ENCODE measurements around the gene SFT2D3.

Gene SFT2D3

DNA sequence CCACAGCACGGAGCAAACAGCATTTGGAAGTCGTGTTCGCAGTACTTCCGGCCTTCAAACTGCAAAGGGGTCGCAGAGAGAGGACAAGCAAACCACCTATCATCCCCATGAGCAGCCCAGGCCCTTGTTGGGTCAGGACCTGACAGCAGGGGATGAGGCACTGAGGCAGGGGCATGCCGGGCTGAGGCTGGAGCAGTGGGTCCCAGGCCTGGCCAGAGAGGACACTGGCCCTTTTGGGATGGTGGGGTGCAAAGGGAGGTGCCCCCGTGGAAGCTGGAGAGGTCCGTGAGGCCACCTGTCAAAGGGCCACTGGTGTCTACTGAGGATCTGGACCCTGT lies 46.5 kb upstream of the SFT2D3 start:
- peaks cover 6% of the 10 kb centered on the region for H3K4me1 Mint-ChIP-seq
- no peak overlapping the region for H3K4me3 Mint-ChIP-seq
- H3K27me3 Mint-ChIP-seq (ENCODE audit: low read depth, poor library complexity): peaks cover 8% of the 10 kb centered on the region
- TF ChIP-seq, protein P1, sequence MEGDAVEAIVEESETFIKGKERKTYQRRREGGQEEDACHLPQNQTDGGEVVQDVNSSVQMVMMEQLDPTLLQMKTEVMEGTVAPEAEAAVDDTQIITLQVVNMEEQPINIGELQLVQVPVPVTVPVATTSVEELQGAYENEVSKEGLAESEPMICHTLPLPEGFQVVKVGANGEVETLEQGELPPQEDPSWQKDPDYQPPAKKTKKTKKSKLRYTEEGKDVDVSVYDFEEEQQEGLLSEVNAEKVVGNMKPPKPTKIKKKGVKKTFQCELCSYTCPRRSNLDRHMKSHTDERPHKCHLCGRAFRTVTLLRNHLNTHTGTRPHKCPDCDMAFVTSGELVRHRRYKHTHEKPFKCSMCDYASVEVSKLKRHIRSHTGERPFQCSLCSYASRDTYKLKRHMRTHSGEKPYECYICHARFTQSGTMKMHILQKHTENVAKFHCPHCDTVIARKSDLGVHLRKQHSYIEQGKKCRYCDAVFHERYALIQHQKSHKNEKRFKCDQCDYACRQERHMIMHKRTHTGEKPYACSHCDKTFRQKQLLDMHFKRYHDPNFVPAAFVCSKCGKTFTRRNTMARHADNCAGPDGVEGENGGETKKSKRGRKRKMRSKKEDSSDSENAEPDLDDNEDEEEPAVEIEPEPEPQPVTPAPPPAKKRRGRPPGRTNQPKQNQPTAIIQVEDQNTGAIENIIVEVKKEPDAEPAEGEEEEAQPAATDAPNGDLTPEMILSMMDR (IDR thresholded peaks at IDR 0.05): no peak
- no peak for DNase-seq
- no peaks in the 10 kb centered on the region for H3K36me3 Mint-ChIP-seq (ENCODE audit: low read depth)
- no peak overlapping the region for H3K27ac Mint-ChIP-seq
- no peaks in the 10 kb centered on the region for H3K9me3 Mint-ChIP-seq

DNA sequence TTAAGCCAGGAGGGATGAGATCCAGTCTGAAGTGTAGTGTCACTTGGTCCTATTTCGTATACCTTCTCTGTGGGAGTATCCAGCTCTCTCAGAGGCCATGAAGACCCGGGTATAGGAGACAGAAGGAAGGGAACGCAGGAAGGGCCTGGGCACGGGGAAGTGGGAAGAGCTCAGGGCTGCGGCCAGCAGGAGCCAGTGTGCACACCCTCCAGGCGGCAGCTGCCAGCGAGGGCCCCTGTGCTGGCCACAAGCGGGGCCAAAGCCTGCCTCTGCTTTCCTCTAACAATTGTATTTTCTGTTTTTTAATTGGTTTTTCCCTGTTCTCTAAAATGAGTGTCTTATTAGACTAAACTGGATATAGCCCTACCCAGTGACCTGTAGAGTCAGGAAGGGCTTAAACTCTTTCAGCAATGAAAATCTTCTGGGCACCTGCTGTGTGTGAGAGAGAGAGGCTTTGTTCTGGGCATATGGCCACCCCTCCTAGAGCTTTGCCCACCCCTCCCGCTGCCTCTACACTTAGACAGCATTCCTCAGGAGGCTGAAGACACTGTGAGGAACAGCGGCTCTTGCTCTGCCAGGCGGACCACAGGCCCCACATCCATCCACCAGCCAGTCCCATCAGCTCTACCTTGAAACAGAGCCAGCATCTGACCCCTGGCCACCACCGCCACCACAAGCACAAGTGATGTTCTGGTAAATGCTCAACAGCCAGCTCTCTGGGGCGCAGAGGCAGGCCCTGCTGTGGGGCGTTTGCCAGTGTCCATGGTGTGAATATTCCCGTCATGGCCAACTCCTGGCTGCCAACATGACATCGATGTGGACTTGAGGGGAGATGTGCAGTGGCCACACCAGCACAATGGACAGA lies 45.9 kb upstream of the SFT2D3 start:
- Mint-ChIP-seq H3K36me3 (ENCODE audit: low read depth) (no peaks in the 10 kb centered on the region), H3K9me3 (no peaks in the 10 kb centered on the region), H3K4me1 (peaks cover 4% of the 10 kb centered on the region), H3K27ac (no peak overlapping the region), H3K27me3 (ENCODE audit: low read depth, poor library complexity) (peaks cover 8% of the 10 kb centered on the region), H3K4me3 (no peak overlapping the region)
- DNase-seq: no peak
- TF ChIP-seq, protein P1 (IDR thresholded peaks at IDR 0.05): no peak

DNA sequence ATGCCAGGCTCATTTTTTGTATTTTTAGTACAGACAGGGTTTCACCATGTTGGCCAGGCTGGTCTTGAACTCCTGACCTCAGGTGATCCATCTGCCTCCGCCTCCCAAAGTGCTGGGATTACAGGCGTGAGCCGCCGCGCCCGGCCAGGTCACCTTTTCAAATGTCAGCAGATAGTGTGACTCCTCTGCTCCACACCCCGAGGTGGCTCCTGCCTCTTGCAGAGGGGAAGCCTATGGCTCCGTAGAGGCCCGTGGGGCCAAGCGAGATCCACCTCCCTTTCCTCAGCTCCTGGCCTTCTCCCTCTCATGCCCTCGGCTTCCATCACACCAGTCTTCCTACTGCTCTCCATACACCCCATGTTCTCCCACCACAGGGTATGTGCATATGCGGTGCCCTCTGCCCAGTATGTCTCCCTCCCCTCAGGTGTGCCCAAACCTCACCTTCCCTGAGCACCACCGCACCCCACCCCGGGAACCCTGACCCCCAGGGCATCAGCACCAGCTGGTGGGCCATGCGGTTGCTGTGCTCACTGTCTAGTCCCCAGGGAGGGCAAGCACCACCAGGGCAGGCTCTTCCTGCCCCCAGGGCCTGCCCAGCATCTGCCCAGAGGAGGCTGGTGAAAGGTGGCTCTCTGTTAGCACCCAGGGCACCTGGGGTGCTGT lies 44.6 kb upstream of the SFT2D3 start:
- no peak overlapping the region for H3K4me3 Mint-ChIP-seq
- DNase-seq: no peak

DNA sequence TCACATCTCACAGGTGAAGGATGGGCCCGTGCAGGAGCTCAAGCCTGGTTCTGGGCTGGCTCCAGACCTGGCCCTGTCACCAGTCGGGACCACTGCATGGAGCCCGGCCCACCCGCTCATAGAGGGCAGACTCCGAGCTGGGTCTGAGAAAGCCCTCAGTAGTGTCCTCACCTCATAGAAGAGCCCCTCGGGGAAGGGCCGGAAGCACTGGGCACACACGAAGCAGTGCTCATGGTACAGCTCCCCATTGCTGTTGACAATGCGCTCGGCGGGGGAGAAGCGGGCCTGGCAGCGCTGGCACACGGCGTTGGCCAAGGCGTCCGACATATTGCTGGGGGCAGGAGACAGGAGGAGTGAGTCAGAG lies 44.1 kb upstream of the SFT2D3 start:
- Mint-ChIP-seq H3K4me1 (peaks cover 20% of the 10 kb centered on the region), H3K36me3 (ENCODE audit: low read depth) (no peaks in the 10 kb centered on the region), H3K9me3 (no peaks in the 10 kb centered on the region), H3K27ac (no peak overlapping the region), H3K27me3 (ENCODE audit: low read depth, poor library complexity) (peaks cover 18% of the 10 kb centered on the region), H3K4me3 (no peak overlapping the region)
- DNase-seq: no peak
- TF ChIP-seq, protein P1 (IDR thresholded peaks at IDR 0.05): no peak

More for the DNA sequence above, 44.6 kb upstream of the SFT2D3 start:
- no peaks in the 10 kb centered on the region for H3K9me3 Mint-ChIP-seq
- peaks cover 14% of the 10 kb centered on the region for H3K27me3 Mint-ChIP-seq (ENCODE audit: low read depth, poor library complexity)
- TF ChIP-seq, protein P1 (IDR thresholded peaks at IDR 0.05): no peak
- H3K4me1 Mint-ChIP-seq: peaks cover 15% of the 10 kb centered on the region
- no peak overlapping the region for H3K27ac Mint-ChIP-seq
- no peaks in the 10 kb centered on the region for H3K36me3 Mint-ChIP-seq (ENCODE audit: low read depth)

DNA sequence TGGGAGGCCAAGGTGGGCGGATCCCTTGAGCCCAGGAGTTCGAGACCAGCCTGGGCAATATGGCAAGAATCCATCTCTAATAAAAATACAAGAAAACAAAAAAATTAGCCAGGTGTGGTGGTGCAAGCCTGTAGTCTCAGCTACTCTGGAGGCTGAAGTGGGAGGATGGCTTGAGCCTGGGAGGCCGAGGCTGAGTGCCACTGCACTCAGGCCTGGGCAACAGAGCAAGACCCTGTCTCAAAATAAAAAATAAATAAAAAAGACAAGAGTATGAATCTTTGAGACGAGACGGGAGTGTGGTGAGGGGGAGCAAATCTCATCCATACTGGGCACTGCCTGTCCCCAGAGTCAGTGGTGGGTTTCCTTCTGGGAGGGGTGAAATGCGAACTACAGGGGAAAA lies 43.2 kb upstream of the SFT2D3 start:
- TF ChIP-seq, protein P1 (IDR thresholded peaks at IDR 0.05): no peak
- H3K4me1 Mint-ChIP-seq: peaks cover 22% of the 10 kb centered on the region
- peaks cover 23% of the 10 kb centered on the region for H3K27me3 Mint-ChIP-seq (ENCODE audit: low read depth, poor library complexity)
- H3K9me3 Mint-ChIP-seq: no peaks in the 10 kb centered on the region
- DNase-seq: no peak
- no peak overlapping the region for H3K27ac Mint-ChIP-seq
- H3K4me3 Mint-ChIP-seq: no peak overlapping the region
- H3K36me3 Mint-ChIP-seq (ENCODE audit: low read depth): no peaks in the 10 kb centered on the region

Data from nephron progenitor cell (in vitro differentiated cells).